Measurements from ENCODE around the gene THAP4. TPM values are rescaled to one million over a fixed set of nuclear protein-coding genes. Genes with fewer than 3 reads are reported as not detected.

THAP4 gene
- polyA plus RNA-seq, 3 donors = 15.1 to 25.9 (median 16.3) TPM

GRCh38 chr2:241636182-241637017, 558 bp downstream of the THAP4 start:
- Mint-ChIP-seq H3K27ac (peak overlapping the region in 5 of 7 donors; percentile 32 to 76 (median 45)), H3K4me3 (peak overlapping the region; percentile 78 to 80), H3K9me3 (peaks cover 0 to 4% (median 0%) of the 10 kb centered on the region in 7 donors), H3K4me1 (peaks cover 45% of the 10 kb centered on the region), H3K36me3 (peaks cover 32 to 43% of the 10 kb centered on the region in 2 donors), H3K27me3 (ENCODE audit: low read depth in 3 of 3) (peaks cover 0 to 2% (median 0%) of the 10 kb centered on the region in 3 donors)
- H3K4me3 ChIP-seq (replicated peaks in 1 of 3; ENCODE audit: low read depth in 2 of 3, low read length in 3 of 3) = peak overlapping the region; percentile 46 to 96 (median 67)
- H2AFZ ChIP-seq (ENCODE audit: insufficient read depth, low read depth, low read length, poor library complexity, severe bottlenecking) = peak overlapping the region; percentile 83
- WGBS (ENCODE audit: insufficient coverage) = under 1% methylated on average over 97 of the region's 97 CpGs
- TF ChIP-seq CTCF (IDR thresholded peaks at IDR 0.05) = no peak
- H3K4me2 ChIP-seq (replicated peaks; ENCODE audit: extremely low read depth, low read length, poor library complexity, severe bottlenecking) = peak overlapping the region; percentile 86
- H3K79me2 ChIP-seq (ENCODE audit: insufficient read depth, low read length) = peaks cover 70% of the 10 kb centered on the region
- peak overlapping the region; percentile 81 for H3K9ac ChIP-seq (ENCODE audit: insufficient read depth, low read length, poor library complexity, severe bottlenecking)
- H4K20me1 ChIP-seq (ENCODE audit: insufficient read depth, low read length) = peaks cover 40% of the 10 kb centered on the region
- no peaks in the 10 kb centered on the region for H3K27me3 ChIP-seq (ENCODE audit: control insufficient read depth in 2 of 2, insufficient read depth in 2 of 2, low read length in 2 of 2)
- no peaks in the 10 kb centered on the region for H3K9me3 ChIP-seq (replicated peaks in 1 of 2; ENCODE audit: control insufficient read depth in 1 of 2, insufficient read depth in 1 of 2, low read length in 2 of 2)
- H3K27ac ChIP-seq (ENCODE audit: low read depth in 1 of 2, low read length in 2 of 2) = peak overlapping the region in 1 of 2 donors; percentile 95
- DNase-seq = peak in 2 of 3 donors; percentile 5 to 18
- H3K4me1 ChIP-seq (ENCODE audit: control insufficient read depth in 1 of 2, insufficient read depth in 2 of 2, low read length in 2 of 2) = peaks cover 23 to 31% of the 10 kb centered on the region in 2 donors
- H3K36me3 ChIP-seq (replicated peaks in 1 of 2; ENCODE audit: control insufficient read depth in 1 of 2, insufficient read depth in 2 of 2, low read length in 2 of 2) = peaks cover 22 to 32% of the 10 kb centered on the region in 2 donors
- intact Hi-C loops (cut with micrococcal nuclease) = loop anchor here (2.0 to 10.0 kb wide), 5 partner anchors 51 to 322 kb away; partner anchors contain the start of genes FARP2 (in 2 of the 2), DTYMK (in 1 of the 2), HDLBP (in 1 of the 2) and ING5 (in 1 of the 2)

- no peak for TF ChIP-seq CTCF (IDR thresholded peaks at IDR 0.05)
- Histone ChIP-seq H3K27ac (ENCODE audit: low read depth in 1 of 2, low read length in 2 of 2) (no peak overlapping the region), H3K27me3 (ENCODE audit: control insufficient read depth in 2 of 2, insufficient read depth in 2 of 2, low read length in 2 of 2) (no peaks in the 10 kb centered on the region), H3K9ac (ENCODE audit: insufficient read depth, low read length, poor library complexity, severe bottlenecking) (peak overlapping the region; percentile 81), H2AFZ (ENCODE audit: insufficient read depth, low read depth, low read length, poor library complexity, severe bottlenecking) (peak overlapping the region; percentile 83), H3K36me3 (replicated peaks in 1 of 2; ENCODE audit: control insufficient read depth in 1 of 2, insufficient read depth in 2 of 2, low read length in 2 of 2) (peaks cover 22 to 39% of the 10 kb centered on the region in 2 donors), H3K4me3 (replicated peaks in 1 of 3; ENCODE audit: low read depth in 2 of 3, low read length in 3 of 3) (peak overlapping the region in 2 of 3 experiments; percentile 59 to 96), H3K79me2 (ENCODE audit: insufficient read depth, low read length) (peaks cover 65% of the 10 kb centered on the region), H3K4me2 (replicated peaks; ENCODE audit: extremely low read depth, low read length, poor library complexity, severe bottlenecking) (peak overlapping the region; percentile 86), H3K9me3 (replicated peaks in 1 of 2; ENCODE audit: control insufficient read depth in 1 of 2, insufficient read depth in 1 of 2, low read length in 2 of 2) (no peaks in the 10 kb centered on the region), H4K20me1 (ENCODE audit: insufficient read depth, low read length) (peaks cover 37% of the 10 kb centered on the region), H3K4me1 (ENCODE audit: control insufficient read depth in 1 of 2, insufficient read depth in 2 of 2, low read length in 2 of 2) (peaks cover 23 to 31% of the 10 kb centered on the region in 2 donors)
- Mint-ChIP-seq H3K27me3 (ENCODE audit: low read depth in 3 of 3) (peaks cover 0 to 2% (median 0%) of the 10 kb centered on the region in 3 donors), H3K27ac (peak overlapping the region in 2 of 7 donors; percentile 32 to 63), H3K4me3 (peak overlapping the region; percentile 78 to 80), H3K36me3 (peaks cover 37 to 50% of the 10 kb centered on the region in 2 donors), H3K4me1 (peaks cover 42% of the 10 kb centered on the region), H3K9me3 (peaks cover 0 to 4% (median 0%) of the 10 kb centered on the region in 7 donors)
- DNase-seq = no peak
- no CpG with 5 or more reads among the region's 6 CpGs for WGBS (ENCODE audit: insufficient coverage)
- intact Hi-C loops (cut with micrococcal nuclease) = loop anchor here (2.0 to 10.0 kb wide), 5 partner anchors 52 to 321 kb away; partner anchors contain the start of genes FARP2 (in 2 of the 2), DTYMK (in 1 of the 2), HDLBP (in 1 of the 2) and ING5 (in 1 of the 2)
Observed at GRCh38 chr2:241635756-241636155, 1.2 kb downstream of the THAP4 start.

All from CD14-positive monocyte (primary cell).